SK-N-SH (cell line): ENCODE measurements around the gene NCAPG.

Experiments
- CHD2 ChIP-seq: fragments of 150-350 bp; IDR thresholded peaks from 2 replicates; pipeline ENCODE4 v1.6.1; 2018; ENCODE audit warnings: low read length; ENCODE audit not compliant: partially characterized antibody
- EP300 ChIP-seq, 2 experiments: IDR thresholded peaks; 2 replicates each; pipeline versions ENCODE4 v1.4.0 to v1.6.1; 2012; ENCODE audit warnings: borderline replicate concordance in 1 of 2, low read depth in 1 of 2, low read length in 1 of 2
- FOXM1 ChIP-seq: IDR thresholded peaks from 2 replicates; pipeline ENCODE4 v1.4.0; 2012; ENCODE audit warnings: low read depth, mild to moderate bottlenecking
- IRF3 ChIP-seq: fragments of 150-350 bp; IDR thresholded peaks from 2 replicates; pipeline ENCODE4 v1.6.1; 2016; ENCODE audit warnings: mild to moderate bottlenecking, low read depth, low read length
- JUND ChIP-seq: IDR thresholded peaks from 2 replicates; pipeline ENCODE4 v1.4.0; 2012
- MXI1 ChIP-seq: IDR thresholded peaks from 2 replicates; pipeline ENCODE4 v1.6.1; 2012; ENCODE audit warnings: mild to moderate bottlenecking, low read depth, low read length, improper control_type of control experiment
- POLR2AphosphoS5 ChIP-seq: IDR thresholded peaks from 2 replicates; pipeline ENCODE4 v1.6.1; 2012; ENCODE audit warnings: low read depth, low read length
- REST ChIP-seq: IDR thresholded peaks from 2 replicates; pipeline ENCODE4 v1.6.1; 2012; ENCODE audit warnings: mild to moderate bottlenecking, low read depth, low read length, moderate library complexity
- SIN3A ChIP-seq: IDR thresholded peaks from 2 replicates; pipeline ENCODE4 v1.6.1; 2012; ENCODE audit warnings: low read depth, mild to moderate bottlenecking, low read length, moderate library complexity, borderline replicate concordance
- TEAD4 ChIP-seq: IDR thresholded peaks from 2 replicates; pipeline ENCODE4 v1.4.0; 2012; ENCODE audit warnings: mild to moderate bottlenecking, borderline replicate concordance; ENCODE audit not compliant: insufficient read depth
- USF2 ChIP-seq: fragments of 150-350 bp; IDR thresholded peaks from 2 replicates; pipeline ENCODE4 v1.6.1; 2017; ENCODE audit warnings: antibody characterized with exemption, low read length, low read depth, borderline replicate concordance
- YY1 ChIP-seq: IDR thresholded peaks from 2 replicates; pipeline ENCODE4 v1.4.0; 2012; ENCODE audit warnings: low read depth, mild to moderate bottlenecking
- TF ChIP-seq, protein P1 (sequence below): fragments of 200-600 bp; sonication (generic); IDR thresholded peaks from 2 replicates; pipeline ENCODE4 v1.6.1; 2017; ENCODE audit warnings: antibody characterized with exemption, mild to moderate bottlenecking, moderate library complexity
- TF ChIP-seq, protein P2 (sequence below): IDR thresholded peaks from 2 replicates; pipeline ENCODE4 v1.4.0; 2012; ENCODE audit warnings: low read depth, borderline replicate concordance

GRCh38 chr4:17771284-17771908, 39.4 kb upstream of the NCAPG start:
- no peak for TF ChIP-seq POLR2AphosphoS5
- TF ChIP-seq, protein P1, sequence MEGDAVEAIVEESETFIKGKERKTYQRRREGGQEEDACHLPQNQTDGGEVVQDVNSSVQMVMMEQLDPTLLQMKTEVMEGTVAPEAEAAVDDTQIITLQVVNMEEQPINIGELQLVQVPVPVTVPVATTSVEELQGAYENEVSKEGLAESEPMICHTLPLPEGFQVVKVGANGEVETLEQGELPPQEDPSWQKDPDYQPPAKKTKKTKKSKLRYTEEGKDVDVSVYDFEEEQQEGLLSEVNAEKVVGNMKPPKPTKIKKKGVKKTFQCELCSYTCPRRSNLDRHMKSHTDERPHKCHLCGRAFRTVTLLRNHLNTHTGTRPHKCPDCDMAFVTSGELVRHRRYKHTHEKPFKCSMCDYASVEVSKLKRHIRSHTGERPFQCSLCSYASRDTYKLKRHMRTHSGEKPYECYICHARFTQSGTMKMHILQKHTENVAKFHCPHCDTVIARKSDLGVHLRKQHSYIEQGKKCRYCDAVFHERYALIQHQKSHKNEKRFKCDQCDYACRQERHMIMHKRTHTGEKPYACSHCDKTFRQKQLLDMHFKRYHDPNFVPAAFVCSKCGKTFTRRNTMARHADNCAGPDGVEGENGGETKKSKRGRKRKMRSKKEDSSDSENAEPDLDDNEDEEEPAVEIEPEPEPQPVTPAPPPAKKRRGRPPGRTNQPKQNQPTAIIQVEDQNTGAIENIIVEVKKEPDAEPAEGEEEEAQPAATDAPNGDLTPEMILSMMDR = no peak
- TF ChIP-seq JUND = no peak
- TF ChIP-seq CHD2 = no peak
- no peak for TF ChIP-seq USF2
- TF ChIP-seq REST = no peak
- no peak for TF ChIP-seq IRF3
- TF ChIP-seq FOXM1 = no peak
- TF ChIP-seq, protein P2, sequence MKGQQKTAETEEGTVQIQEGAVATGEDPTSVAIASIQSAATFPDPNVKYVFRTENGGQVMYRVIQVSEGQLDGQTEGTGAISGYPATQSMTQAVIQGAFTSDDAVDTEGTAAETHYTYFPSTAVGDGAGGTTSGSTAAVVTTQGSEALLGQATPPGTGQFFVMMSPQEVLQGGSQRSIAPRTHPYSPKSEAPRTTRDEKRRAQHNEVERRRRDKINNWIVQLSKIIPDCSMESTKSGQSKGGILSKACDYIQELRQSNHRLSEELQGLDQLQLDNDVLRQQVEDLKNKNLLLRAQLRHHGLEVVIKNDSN = no peak
- TF ChIP-seq SIN3A = no peak
- no peak for TF ChIP-seq YY1
- no peak for TF ChIP-seq MXI1
- no peak for TF ChIP-seq TEAD4
- TF ChIP-seq EP300 (IDR thresholded peaks at IDR 0.05; ENCODE audit: borderline replicate concordance in 1 of 2, low read depth in 1 of 2, low read length in 1 of 2) = no peak
